GM18951 (cell line): ENCODE results near the gene ELOVL5.

Experiments used
- POLR2A ChIP-seq: IDR thresholded peaks from 4 replicates; pipeline ENCODE4 v1.6.1; 2011; ENCODE audit warnings: mild to moderate bottlenecking; ENCODE audit not compliant: insufficient read length, insufficient read depth; ENCODE audit errors: extremely low read depth
- in situ Hi-C: fragments of 300-500 bp; cut with MboI; formaldehyde crosslinking; loops from one replicate; pipeline ENCODE4 v1.12.0; 2022; ENCODE audit warnings: low sequenced_read_pairs, mixed read lengths, inconsistent platforms; ENCODE audit not compliant: unreplicated experiment

ELOVL5 gene

GRCh38 chr6:53300656-53301551, 47.8 kb downstream of the ELOVL5 start:
- no peak for TF ChIP-seq POLR2A
- in situ Hi-C loops, result no loop called here

DNA sequence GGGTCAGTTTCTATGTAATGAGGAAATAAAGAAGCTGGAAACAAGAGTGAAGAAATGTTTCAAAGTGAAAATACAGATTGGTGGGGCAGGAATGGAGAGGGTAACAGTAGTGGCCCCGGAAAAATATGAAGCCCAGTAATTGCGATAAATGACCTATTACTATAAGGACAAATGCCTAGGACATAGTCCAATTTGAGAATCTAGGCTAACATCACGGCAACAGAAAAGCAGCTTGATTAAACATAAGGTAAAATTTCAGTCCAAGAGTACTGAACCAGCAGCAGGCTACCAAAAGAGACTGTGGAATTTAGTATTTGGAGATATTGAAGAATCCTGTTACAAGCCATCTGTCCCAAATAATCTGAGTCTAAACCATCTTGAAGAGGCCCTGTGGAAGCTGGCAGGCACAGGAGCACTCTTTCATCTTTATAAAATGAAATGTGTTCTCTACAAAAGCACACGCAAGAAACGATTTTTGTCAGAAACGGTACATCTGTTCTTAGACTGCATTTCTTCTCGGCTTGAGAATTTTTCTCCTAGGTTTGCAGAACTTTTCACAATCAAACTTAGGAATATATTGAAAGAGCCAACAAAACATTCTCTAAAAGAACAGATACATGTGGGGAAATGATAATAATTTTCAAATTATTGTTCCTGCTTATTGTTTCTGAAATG, 49.3 kb downstream of the ELOVL5 start:
- in situ Hi-C loops, result no loop called here
- TF ChIP-seq POLR2A, result no peak

DNA sequence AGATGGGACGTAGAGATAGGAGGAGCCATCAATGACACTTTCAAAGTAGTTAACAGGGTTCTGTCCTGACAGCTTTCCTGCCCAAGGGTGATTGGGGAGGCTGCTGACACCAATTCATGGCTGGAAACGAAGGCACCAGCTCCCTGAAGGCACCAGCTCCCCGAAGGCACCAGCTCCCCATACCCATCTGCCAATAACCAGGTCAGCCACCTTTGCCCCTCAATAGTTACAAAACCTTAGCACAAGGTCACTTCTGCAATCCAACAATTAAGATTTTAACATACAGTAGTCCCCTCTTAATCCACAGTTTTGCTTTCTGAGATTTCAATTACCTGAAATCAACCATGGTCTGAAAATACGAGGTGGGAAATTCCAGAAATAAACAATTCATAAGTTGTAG, 51.7 kb downstream of the ELOVL5 start:
- TF ChIP-seq POLR2A, result no peak
- in situ Hi-C loops, result no loop called here

- in situ Hi-C loops, result no loop called here
- no peak for TF ChIP-seq POLR2A
These were observed 53.6 kb downstream of the ELOVL5 start for GRCh38 chr6:53295176-53295575.

DNA sequence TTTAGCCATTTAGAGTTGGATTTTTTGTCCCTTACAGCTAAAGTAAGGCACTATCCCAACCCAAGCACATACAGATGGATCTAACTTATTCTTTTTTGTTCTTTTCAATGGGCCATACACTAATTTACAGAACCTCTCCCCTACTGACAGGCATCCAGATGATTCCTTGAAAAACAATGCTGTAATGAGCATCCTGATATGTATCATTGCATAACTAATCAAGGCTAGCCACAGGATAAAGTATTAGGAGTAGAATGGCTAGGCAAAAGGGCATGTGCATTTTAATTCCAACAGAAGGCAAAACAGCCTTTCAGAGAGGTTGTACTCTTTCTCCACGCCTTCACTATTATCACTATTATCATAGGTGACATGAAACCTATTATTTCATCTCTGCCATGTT, 54.1 kb downstream of the ELOVL5 start:
- in situ Hi-C loops, result no loop called here
- TF ChIP-seq POLR2A, result no peak

DNA sequence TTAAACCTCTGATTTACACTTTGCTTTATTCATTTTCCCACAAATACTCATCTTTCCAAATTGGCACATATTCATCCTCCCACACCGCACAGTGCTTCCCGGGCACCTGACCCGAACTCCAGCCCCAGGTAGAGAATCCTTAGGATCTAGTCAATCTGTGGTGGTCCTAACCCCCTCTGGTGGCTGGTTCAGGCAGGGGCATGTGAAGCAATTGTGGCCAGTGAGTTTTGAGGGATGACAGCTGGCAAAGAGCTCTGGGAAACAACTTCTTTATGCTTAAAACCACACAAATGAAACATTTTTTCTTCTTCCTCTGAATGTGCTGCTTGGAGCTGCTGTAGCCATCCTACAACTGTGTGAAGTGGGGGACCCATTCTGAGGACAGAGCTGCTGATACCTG, 54.7 kb downstream of the ELOVL5 start:
- TF ChIP-seq POLR2A, result no peak
- in situ Hi-C loops, result no loop called here

- no peak for TF ChIP-seq POLR2A
- in situ Hi-C loops, result no loop called here
These were observed 55.1 kb downstream of the ELOVL5 start for GRCh38 chr6:53293691-53294090.

DNA sequence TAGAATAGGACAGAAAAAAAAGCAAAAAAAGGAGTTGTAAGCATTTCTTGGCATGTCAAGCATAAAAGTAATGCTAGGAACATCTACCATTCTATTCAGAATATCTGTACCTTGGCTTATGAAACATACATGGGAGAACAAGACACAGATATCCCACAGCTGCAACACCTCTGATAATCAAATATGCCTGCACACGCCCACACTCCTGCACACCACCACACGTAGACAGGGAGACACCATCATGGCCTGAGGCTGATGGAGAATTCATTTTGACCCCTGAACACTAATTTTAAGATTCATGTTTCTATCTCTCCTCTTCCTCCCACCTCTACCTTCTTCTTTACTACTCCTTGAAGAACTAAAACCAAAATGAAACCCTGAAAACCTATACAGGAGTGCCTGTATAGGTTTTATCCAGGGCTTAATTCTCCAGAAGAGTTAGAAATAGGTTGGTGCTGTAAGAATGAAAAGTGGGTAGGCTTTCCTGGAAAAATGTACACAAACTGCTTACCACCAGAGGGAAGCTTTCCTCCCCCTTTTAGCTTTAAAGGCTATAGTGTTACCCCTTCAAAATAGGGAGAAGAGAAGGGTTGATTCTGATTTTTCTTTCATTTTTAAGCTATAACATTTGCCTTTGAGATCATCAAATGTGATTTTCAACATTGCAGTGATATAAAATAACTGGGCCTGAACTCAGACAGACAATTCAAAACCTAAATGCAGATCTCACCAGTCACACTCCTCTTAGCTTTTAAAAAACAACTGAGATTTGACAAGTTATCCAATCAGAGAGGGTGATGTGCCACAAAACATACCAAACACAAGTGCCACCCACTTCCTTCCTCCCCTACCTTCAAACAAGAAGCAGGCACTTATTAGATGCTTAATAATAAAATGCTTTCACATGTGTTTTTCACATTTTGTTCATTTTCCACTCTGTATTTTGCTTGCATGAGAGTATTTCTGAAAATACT, 57.9 kb downstream of the ELOVL5 start:
- no peak for TF ChIP-seq POLR2A
- in situ Hi-C loops, result no loop called here

DNA sequence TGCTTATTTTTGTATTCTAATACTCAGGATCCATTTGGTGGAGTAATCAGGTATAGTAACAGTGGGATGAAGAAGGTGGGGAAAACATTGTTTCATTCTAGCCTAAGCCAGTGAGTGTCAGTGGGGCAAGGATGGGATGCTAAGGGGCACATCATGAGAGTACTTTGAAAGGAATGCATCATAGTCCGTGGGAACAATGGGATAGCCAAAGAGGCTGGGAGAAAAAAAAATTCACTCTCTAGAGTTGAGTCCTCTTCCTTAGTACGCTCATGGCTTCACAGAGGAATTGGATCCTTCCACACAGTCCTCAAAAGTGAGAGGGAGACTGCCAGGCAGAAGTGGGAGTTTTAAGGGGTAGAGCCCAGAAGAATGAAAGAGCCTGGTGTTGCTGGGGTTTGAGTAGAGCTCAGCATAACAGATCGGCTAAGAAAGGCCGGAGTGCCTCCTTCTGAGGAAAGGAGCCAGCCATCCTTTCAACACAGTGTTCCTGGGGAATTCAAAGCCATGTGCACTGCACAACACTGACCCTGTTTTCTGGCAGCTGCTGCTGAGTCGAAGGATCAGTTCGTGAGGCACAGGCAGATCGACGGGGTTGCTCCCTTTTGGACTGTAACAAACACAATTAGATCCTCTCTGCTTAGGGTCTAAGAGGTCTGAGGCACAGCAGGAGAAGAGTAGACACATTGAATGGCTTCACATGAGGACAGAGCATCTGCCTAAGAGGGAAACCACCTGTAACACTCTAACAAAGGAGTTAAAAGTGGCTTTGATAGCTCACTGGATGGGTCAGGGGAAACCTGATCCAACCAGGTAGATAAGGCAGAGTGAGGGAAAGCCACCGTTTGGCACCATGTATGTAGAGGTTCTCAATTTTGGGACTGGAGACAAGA, 61.2 kb downstream of the ELOVL5 start:
- TF ChIP-seq POLR2A, result no peak
- in situ Hi-C loops, result no loop called here

GRCh38 chr6:53284901-53285300, 63.8 kb downstream of the ELOVL5 start:
- TF ChIP-seq POLR2A, result no peak

DNA sequence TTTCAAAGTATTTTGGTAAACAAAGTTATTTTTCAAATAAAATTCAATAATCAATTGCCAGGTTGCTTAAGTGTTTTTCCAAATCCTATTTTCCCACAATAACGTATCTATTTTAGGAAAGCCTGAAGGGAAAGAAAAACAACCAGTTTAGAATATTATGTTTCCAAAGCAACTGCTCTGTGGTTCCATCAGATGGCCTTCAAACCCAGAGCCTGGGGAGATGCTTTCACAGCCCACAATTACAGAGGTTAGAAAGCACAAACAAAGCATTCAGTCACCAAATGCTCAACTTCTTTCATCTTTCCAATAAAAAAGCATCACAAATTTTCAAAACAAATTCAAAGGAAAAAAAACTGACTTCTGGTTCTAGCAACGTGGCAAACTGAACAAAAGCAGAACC, 66.0 kb downstream of the ELOVL5 start:
- no peak for TF ChIP-seq POLR2A
- in situ Hi-C loops, result no loop called here

More at GRCh38 chr6:53284901-53285300, 63.8 kb downstream of the ELOVL5 start:
- in situ Hi-C loops, result no loop called here

GRCh38 chr6:53282234-53282633, 66.5 kb downstream of the ELOVL5 start:
- no peak for TF ChIP-seq POLR2A
- in situ Hi-C loops, result no loop called here
